Osteoblast (primary cell): ENCODE measurements around the gene RPN2. TPM values are rescaled to one million over a fixed set of nuclear protein-coding genes. Genes with fewer than 3 reads are reported as not detected.

ENCODE experiments used
- total RNA-seq: library from RNA; depleted of rRNA; stranded (reverse); fragments of >200 nt; gene quantifications from 2 replicates; pipeline ENCODE4 v1.2.3, GENCODE V29; 2012

RPN2 gene
- total RNA-seq, 1 donor: 213 TPM

Other genes starting within 250 kb of the RPN2 start
- 30.4 and 32.6 TPM in 2 replicates for gene SAMHD1, start 227.6 kb upstream of the RPN2 start, total RNA-seq
- gene RBL1, start 83.3 kb upstream of the RPN2 start, total RNA-seq: 8.8 and 9.8 TPM in 2 replicates
- gene MROH8, start 218 bp downstream of the RPN2 start, total RNA-seq: 1.1 and 1.8 TPM in 2 replicates
- not detected in 2 replicates for gene GHRH, start 82.5 kb downstream of the RPN2 start, total RNA-seq
- gene MANBAL, start 110.3 kb downstream of the RPN2 start, total RNA-seq: 14.1 and 17.7 TPM in 2 replicates
- 22.1 and 22.4 TPM in 2 replicates for gene SRC, start 166.8 kb downstream of the RPN2 start, total RNA-seq